WTC11 (cell line): ENCODE data around the gene VWF. TPM values are rescaled to one million over a fixed set of nuclear protein-coding genes. Genes with fewer than 3 reads are reported as not detected.

Source experiments
- ATAC-seq: fragments of 200-7000 bp; cut with Tn5 transposase; 2 replicates; pipeline ENCODE4 v1.10.0; 2021; ENCODE audit warnings: mild to moderate bottlenecking, moderate library complexity
- CTCF ChIA-PET: fragments of 300-600 bp; sonication (Branson Sonifier 250); formaldehyde crosslinking; loops from one replicate; lab custom pipeline; 2021; ENCODE audit warnings: antibody characterized with exemption; lab: Charles Lee
- POLR2A ChIA-PET: fragments of 350-600 bp; sonication (Branson Sonifier 250); formaldehyde crosslinking; loops from one replicate; lab custom pipeline; 2021; ENCODE audit warnings: antibody characterized with exemption; lab: Charles Lee
- DNase-seq: peaks from one replicate; pipeline ENCODE4 v3.0.0; 2021; ENCODE audit warnings: low spot score
- H3K27ac Mint-ChIP-seq: 2 replicates; pipeline ENCODE4 v1.8.0; 2021; ENCODE audit warnings: mixed read lengths
- H3K27me3 Mint-ChIP-seq: 2 replicates; pipeline ENCODE4 v1.8.0; 2021; ENCODE audit warnings: low read depth, mild to moderate bottlenecking, moderate library complexity, mixed read lengths
- H3K36me3 Mint-ChIP-seq: 2 replicates; pipeline ENCODE4 v1.8.0; 2021; ENCODE audit warnings: mixed read lengths
- H3K4me1 Mint-ChIP-seq: 2 replicates; pipeline ENCODE4 v1.8.0; 2022; ENCODE audit warnings: mixed read lengths
- H3K4me3 Mint-ChIP-seq: 2 replicates; pipeline ENCODE4 v1.8.0; 2021; ENCODE audit warnings: mild to moderate bottlenecking, moderate library complexity, mixed read lengths
- H3K9me3 Mint-ChIP-seq: 2 replicates; pipeline ENCODE4 v1.8.0; 2021; ENCODE audit warnings: mixed read lengths
- EMX1 ChIP-seq: fragments of 250-450 bp; sonication (Bioruptor Pico); IDR thresholded peaks from 2 replicates; pipeline ENCODE4 v1.8.0; 2021; ENCODE audit warnings: mild to moderate bottlenecking
- ERG ChIP-seq: fragments of 250-450 bp; sonication (Bioruptor Pico); IDR thresholded peaks from 2 replicates; pipeline ENCODE4 v1.8.0; 2021; ENCODE audit warnings: mild to moderate bottlenecking
- FOXJ3 ChIP-seq: sonication (generic); formaldehyde crosslinking; IDR thresholded peaks from 2 replicates; pipeline ENCODE4 v1.9.0; 2021; ENCODE audit warnings: missing genetic modification reagents, mild to moderate bottlenecking, borderline replicate concordance
- GTF2I ChIP-seq: fragments of 250-450 bp; sonication (Bioruptor Pico); conservative IDR thresholded peaks from 2 replicates; pipeline ENCODE4 v1.4.0; 2021; ENCODE audit warnings: mild to moderate bottlenecking
- MAX ChIP-seq: sonication (generic); formaldehyde crosslinking; IDR thresholded peaks from 2 replicates; pipeline ENCODE4 v1.8.0; 2022; ENCODE audit warnings: mild to moderate bottlenecking, missing genetic modification reagents
- MYBL2 ChIP-seq: sonication (generic); formaldehyde crosslinking; IDR thresholded peaks from 2 replicates; pipeline ENCODE4 v1.8.1; 2023; ENCODE audit warnings: mild to moderate bottlenecking, moderate library complexity, missing genetic modification reagents
- NR3C1 ChIP-seq: sonication (generic); formaldehyde crosslinking; conservative IDR thresholded peaks from 2 replicates; pipeline ENCODE4 v1.8.1; 2023; ENCODE audit warnings: low read depth, mild to moderate bottlenecking, missing genetic modification reagents
- PRRX2 ChIP-seq: fragments of 250-450 bp; sonication (Bioruptor Pico); IDR thresholded peaks from 2 replicates; pipeline ENCODE4 v1.8.0; 2021; ENCODE audit warnings: mild to moderate bottlenecking
- TCF7 ChIP-seq: sonication (generic); formaldehyde crosslinking; IDR thresholded peaks from 2 replicates; pipeline ENCODE4 v1.8.0; 2022; ENCODE audit warnings: mild to moderate bottlenecking, low read depth, missing genetic modification reagents, moderate library complexity
- TEAD1 ChIP-seq: sonication (generic); formaldehyde crosslinking; IDR thresholded peaks from 2 replicates; pipeline ENCODE4 v1.8.0; 2022; ENCODE audit warnings: mild to moderate bottlenecking, missing genetic modification reagents
- ZNF121 ChIP-seq: sonication (generic); formaldehyde crosslinking; IDR thresholded peaks from 2 replicates; pipeline ENCODE4 v1.8.0; 2023; ENCODE audit warnings: missing genetic modification reagents
- ZNF396 ChIP-seq: fragments of 250-450 bp; sonication (Bioruptor Pico); IDR thresholded peaks from 2 replicates; pipeline ENCODE4 v1.8.0; 2021; ENCODE audit warnings: mild to moderate bottlenecking, moderate library complexity, borderline replicate concordance
- ZNF425 ChIP-seq: fragments of 250-450 bp; sonication (Bioruptor Pico); conservative IDR thresholded peaks from 2 replicates; pipeline ENCODE4 v1.9.0; 2021; ENCODE audit warnings: mild to moderate bottlenecking
- ZNF532 ChIP-seq: fragments of 250-450 bp; sonication (Bioruptor Pico); IDR thresholded peaks from 2 replicates; pipeline ENCODE4 v1.9.0; 2021; ENCODE audit warnings: mild to moderate bottlenecking, borderline replicate concordance
- total RNA-seq: library from RNA; stranded (reverse); gene quantifications from 3 replicates; pipeline ENCODE4 v1.2.3, GENCODE V29; 2021
- TF ChIP-seq, protein P1 (sequence below): sonication (generic); formaldehyde crosslinking; conservative IDR thresholded peaks from 2 replicates; pipeline ENCODE4 v1.8.1; 2022; ENCODE audit warnings: mild to moderate bottlenecking, missing genetic modification reagents
- TF ChIP-seq, protein P2 (sequence below): fragments of 250-450 bp; sonication (Bioruptor Pico); IDR thresholded peaks from 2 replicates; pipeline ENCODE4 v1.9.0; 2021; ENCODE audit warnings: mild to moderate bottlenecking

The VWF gene
- total RNA-seq, 1 experiment from 2014 or later: 0.48 TPM

DNA sequence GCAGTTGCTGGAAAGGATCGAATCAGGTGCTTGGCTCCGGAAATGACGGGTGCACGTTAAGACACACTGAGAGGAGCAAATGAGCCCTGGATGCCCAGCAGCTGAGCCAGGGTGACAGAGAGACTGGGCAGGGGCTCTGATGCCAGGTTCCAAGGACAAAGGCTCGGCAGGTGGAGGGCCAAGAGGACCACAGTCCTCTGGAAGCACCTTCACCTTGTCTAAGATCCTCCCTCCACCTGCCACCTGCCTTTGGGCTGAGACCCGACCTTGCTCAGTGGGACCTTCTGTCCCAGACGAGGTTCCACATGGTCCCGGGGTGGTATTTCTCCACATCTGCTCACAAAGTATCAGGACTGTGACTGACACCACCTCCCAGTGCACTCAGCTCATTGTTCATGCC lies 180.4 kb downstream of the VWF start:
- Mint-ChIP-seq H3K9me3 (peaks cover 11% of the 10 kb centered on the region), H3K36me3 (no peaks in the 10 kb centered on the region; the same call in 1 of the 2 replicates), H3K27ac (no peak overlapping the region), H3K27me3 (peaks cover 48% of the 10 kb centered on the region), H3K4me3 (peak overlapping the region; percentile 92), H3K4me1 (peaks cover 24% of the 10 kb centered on the region)
- TF ChIP-seq MAX (CRISPR knock-in tag) (no peak), TCF7 (CRISPR knock-in tag) (no peak), EMX1 (CRISPR knock-in tag) (no peak), TEAD1 (CRISPR knock-in tag) (no peak), ERG (no peak), ZNF425 (no peak), GTF2I (CRISPR knock-in tag) (no peak), FOXJ3 (CRISPR knock-in tag) (no peak), MYBL2 (CRISPR knock-in tag) (no peak), NR3C1 (CRISPR knock-in tag) (no peak), ZNF396 (CRISPR knock-in tag) (no peak), PRRX2 (no peak), ZNF532 (CRISPR knock-in tag) (no peak), ZNF121 (CRISPR knock-in tag) (no peak)
- TF ChIP-seq, protein P1, sequence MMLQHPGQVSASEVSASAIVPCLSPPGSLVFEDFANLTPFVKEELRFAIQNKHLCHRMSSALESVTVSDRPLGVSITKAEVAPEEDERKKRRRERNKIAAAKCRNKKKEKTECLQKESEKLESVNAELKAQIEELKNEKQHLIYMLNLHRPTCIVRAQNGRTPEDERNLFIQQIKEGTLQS: no peak
- TF ChIP-seq, protein P2, sequence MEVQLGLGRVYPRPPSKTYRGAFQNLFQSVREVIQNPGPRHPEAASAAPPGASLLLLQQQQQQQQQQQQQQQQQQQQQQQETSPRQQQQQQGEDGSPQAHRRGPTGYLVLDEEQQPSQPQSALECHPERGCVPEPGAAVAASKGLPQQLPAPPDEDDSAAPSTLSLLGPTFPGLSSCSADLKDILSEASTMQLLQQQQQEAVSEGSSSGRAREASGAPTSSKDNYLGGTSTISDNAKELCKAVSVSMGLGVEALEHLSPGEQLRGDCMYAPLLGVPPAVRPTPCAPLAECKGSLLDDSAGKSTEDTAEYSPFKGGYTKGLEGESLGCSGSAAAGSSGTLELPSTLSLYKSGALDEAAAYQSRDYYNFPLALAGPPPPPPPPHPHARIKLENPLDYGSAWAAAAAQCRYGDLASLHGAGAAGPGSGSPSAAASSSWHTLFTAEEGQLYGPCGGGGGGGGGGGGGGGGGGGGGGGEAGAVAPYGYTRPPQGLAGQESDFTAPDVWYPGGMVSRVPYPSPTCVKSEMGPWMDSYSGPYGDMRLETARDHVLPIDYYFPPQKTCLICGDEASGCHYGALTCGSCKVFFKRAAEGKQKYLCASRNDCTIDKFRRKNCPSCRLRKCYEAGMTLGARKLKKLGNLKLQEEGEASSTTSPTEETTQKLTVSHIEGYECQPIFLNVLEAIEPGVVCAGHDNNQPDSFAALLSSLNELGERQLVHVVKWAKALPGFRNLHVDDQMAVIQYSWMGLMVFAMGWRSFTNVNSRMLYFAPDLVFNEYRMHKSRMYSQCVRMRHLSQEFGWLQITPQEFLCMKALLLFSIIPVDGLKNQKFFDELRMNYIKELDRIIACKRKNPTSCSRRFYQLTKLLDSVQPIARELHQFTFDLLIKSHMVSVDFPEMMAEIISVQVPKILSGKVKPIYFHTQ (CRISPR knock-in tag): no peak
- ATAC-seq (no peak), DNase-seq (no peak)
- POLR2A ChIA-PET: no interaction called here
- CTCF ChIA-PET: interaction anchor here (2.5 kb wide), 1 partner anchor 95 kb away, joined by 22 read pairs; no protein-coding TSS in a partner anchor
